NCI-H226 (cell line): ENCODE measurements around the gene ZMAT2.
A peak's percentile ranks its signal among the peaks of the same experiment; 100 is the strongest.
"Not testable (repeated sequence)": the region's sequence is repeated elsewhere in the genome, so short reads cannot be mapped to it uniquely, and the experiment has no call there.

ENCODE experiments used
- DNase-seq: peaks from one replicate; pipeline ENCODE4 v3.0.0-alpha.2; 2015

Gene ZMAT2

DNA sequence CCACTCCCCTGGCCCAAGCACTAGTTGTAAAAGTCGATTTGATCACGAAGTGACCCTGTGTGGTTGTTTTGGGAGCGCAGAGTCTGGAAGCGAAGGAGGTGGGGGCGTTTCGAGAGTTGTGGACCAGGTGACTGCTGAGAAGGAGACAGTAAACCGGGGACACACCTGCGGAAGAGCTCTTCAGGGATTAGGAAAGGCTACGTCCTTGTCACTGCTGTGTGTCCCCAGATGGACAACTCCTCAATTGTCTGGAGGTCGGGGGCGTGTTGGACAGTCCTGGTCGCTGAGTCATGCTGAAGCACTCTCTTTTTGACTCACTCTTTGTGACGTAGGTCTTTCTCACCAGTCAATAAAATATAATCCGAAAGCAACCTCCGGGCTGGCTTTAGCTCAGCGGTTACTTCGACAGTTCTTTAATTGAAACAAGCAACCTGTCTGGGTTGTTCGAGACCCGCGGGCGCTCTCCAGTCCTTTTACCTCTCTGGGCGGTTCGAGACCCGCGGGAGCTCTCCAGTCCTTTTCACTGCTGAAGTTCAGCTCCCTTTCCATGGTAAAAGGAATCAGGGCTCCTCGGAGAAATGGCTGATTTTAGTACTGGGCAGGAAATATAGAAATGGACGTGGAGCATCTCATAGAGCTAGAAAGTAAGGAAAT, 10.8 kb downstream of the ZMAT2 start:
- DNase-seq, result peak; percentile 90

DNA sequence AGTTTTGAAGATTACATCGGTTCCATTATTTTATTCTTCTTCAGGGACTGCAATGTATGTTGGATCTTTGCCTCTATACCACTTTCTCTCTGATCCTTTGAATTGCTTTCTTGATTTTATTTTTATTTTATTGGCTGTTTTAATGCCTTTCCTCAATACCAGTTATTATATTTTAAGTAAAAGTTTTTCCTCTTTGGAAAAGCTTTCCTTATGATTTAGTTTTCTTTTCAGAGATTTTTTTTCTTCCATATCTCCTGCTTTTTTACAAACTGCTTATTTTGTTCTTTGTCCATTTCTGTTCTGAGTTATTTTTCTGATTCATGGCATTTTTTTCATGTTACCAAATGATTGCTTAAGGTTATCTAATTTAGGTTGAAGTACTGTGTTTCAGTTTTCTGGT, 11.5 kb downstream of the ZMAT2 start:
- DNase-seq, result no peak

DNA sequence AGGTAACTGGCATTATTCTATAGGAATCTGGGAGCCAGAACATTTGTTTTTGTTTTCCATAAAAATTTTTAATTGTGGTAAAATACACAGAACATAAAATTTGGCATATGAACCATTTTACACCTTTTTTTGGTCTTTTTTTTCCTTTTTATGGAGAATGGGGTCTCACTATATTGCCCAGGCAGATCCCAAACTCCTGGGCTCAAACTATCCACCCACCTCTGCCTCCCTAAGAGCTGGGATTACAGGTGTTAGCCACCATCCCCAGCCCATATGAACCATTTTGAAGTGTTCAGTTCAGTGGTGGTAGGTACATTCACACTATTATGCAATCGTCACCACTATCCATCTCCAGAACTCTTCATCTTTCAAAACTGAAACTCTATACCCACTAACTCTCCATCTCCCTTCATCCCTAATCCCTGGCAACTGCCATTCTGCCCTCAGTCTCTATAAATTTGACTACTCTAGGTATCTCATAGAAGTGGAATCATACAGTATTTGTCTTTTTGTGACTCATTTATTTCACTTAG, 13.4 kb downstream of the ZMAT2 start:
- DNase-seq, result no peak

DNA sequence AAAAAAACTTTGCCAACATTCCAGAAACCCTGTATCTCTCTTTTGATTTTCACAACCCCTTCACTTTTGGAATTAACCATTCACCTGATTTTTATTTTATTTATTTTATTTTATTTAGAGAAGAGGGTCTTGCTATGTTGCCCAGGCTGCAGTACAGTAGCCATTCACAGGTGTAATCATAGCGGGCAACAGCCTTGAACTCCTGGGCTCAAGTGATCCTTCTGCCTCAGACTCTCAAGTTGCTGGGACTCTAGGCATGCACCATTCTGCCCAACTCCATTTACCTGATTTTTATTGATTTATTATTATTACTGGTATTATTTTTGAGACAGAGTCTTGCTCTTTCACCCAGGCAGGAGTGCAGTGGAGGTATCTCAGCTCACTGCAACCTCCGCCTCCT, 16.0 kb downstream of the ZMAT2 start:
- DNase-seq, result not testable (repeated sequence)

DNA sequence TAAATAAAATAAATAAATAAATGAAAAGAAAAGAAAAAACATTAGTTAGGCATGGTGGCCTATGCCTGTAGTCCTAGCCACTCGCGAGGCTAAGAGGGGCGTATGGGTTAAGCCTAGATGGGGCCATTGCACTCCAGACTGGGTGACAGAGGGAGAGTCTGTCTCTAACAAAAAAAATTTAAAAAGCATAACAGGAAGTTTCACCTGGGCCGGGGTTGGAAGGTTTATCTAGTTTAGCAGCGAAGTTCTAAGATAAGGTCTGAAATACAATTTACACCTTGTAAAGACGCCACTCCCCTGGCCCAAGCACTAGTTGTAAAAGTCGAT, 18.0 kb downstream of the ZMAT2 start:
- no peak for DNase-seq

DNA sequence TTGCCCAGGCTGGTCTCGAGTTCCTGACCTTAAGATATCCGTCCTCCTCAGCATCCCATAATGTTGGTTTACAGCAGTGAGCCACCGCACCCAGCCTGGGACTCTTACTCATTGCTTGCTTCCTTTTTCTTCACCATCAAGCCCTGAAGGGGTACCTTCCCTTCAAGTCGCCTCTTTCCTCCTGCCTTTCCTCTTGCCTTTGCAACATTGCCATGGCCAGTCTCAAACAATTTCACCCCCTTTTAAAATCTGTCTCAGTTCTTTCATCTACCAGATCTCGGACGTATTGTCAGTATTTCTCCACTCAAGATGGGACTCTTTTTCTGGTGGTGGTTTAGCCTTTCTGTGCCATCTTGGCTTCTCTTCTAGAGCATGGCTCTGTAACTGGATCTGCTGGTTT, 20.5 kb downstream of the ZMAT2 start:
- DNase-seq, result not testable (repeated sequence)

DNA sequence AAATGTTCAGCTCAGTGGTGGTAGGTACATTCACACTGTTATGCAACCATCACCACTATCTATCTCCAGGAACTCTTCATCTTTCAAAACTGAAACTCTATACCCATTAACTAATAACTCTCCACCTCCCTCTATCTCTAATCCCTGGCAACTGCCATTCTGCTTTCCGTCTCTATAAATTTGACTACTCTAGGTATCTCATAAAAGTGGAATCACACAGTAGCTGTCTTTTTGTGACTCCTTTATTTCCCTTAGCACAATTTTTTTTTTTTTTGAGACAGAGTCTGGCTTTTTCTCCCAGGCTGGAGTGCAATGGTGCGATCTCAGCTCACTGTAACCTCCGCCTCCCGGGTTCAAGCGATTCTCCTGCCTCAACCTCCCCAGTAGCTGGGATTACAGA, 21.1 kb downstream of the ZMAT2 start:
- DNase-seq, result not testable (repeated sequence)

DNA sequence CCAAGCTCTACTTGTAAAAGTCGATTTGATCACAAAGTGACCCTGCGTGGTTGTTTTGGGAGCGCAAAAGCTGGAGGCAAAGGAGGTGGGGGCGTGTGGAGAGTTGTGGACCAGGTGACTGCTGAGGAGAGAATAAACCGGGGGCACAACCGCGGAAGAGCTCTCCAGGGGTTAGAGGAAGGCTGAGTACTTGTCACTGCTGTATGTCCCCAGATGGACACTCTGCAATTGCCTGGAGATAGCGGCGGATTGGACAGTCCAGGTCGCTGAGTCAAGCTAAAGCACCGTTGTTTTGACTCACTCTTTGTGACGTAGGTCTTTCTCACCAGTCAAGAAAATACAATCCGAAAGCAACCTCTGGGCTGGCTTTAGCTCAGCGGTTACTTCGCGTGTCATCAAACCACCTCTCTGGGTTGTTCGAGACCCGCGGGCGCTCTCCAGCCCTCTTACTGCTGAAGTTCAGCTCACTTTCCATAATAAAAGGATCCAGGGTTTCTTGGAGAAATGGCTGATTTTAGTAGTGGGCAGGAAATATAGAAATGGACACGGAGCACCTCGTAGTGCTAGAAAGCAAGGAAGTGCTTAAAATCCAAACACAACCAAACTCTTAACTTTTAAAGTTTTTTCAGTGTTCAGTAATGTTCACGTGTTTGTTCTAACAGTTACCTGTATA, 25.7 kb downstream of the ZMAT2 start:
- DNase-seq, result peak; percentile 85

DNA sequence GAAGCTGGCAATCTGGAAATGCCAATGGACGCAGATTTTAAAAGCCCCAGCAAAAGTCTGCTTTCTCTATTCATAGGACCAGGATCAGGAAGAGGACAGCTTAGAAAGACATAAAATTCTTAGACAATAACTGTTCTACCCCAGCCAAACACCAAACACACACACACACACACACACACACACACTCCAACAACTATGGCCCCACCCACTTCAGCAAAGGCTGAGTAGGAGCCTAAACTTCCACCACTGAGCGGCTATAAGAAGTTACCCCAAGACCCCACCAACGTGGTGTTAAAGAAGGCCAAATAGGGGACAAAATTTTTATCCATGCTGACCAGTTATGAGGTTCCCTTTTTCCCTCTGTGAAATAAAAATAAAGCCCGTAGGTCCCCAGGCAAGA, 32.9 kb downstream of the ZMAT2 start:
- DNase-seq, result no peak

DNA sequence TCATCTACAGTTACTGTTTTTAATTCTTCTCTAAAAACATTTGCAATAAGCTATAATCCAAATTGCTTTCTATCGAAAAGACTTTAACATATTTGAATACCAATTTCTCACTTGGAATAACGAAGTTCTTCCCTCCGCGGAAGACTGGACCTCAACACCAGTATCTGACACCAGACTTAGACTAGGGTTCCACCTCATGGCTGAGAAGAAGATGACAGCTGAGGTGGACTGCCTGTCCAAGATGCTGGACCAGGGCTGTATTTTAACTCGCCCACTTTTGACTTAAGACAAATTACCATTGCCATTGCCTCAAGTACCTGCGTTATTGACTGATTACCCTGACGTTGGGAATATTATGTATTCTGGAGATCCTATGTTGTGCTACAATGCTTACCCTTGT, 34.1 kb downstream of the ZMAT2 start:
- no peak for DNase-seq

DNA sequence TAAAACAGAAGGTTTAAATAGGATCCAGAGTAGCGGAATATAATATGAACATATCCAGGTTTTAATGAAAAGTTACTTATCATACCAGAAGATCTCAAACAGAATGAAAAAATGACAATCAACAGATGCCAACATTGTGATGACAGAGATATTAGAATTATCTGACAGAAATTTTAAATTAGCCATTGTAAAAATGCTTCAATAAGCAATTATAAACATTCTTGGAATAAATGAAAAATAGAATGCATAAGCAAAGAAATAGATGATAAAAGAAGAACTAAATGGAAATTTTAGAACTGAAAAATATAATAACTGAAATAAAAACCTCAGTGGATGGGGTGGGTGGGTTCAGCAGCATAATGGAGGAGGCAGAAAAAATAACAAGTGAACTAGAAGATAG, 37.2 kb downstream of the ZMAT2 start:
- no peak for DNase-seq

DNA sequence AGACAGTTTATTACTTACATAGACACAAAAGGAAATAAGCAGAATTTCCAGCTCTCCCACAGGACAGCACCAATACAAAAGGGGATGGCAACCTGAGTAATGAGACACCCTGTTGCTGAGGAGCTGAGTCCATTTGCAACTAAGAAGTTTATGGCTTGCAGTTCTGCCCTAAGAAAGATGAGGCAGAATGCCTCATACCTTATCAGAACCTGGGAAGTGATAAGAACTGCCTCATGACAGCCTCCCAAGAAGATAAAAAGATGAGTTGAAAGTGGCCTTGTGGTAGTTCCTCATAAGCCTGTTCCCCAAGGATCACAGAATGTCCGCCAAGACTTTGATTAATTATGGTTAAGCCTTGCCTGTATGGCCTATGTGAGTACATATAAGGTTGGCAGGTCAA, 41.7 kb downstream of the ZMAT2 start:
- DNase-seq, result peak; percentile 53

DNA sequence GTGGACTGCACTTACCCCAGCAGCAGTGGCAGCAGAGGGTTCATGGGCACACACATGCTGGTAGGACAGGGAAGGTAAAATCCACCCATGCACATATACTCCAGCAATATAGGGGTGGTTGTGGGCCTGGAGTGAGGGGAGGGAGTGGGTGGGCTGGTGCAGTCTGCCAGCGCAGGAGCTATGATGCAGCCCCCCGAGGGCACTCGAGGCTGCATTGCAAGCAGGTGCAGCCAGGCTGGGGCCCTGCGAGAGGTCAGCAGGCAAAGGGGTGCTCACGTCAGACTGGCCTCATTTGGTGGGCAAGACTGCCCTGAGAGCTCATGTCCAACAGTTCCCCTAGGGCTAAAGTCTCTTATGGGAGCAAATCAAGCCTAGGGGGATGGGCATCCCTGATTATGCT, 53.3 kb downstream of the ZMAT2 start:
- no peak for DNase-seq
